Epithelial cell of proximal tubule (primary cell): ENCODE results near the gene PIK3C2A. TPM values are rescaled to one million over a fixed set of nuclear protein-coding genes. Genes with fewer than 3 reads are reported as not detected.

ENCODE experiments used
- DNase-seq: peaks from one replicate; pipeline ENCODE4 v3.0.0-alpha.2; 2011; ENCODE audit warnings: low read depth
- H3K4me3 ChIP-seq: 2 replicates; pipeline ENCODE4 v1.5.1; 2011; ENCODE audit warnings: low read depth, mild to moderate bottlenecking, low read length
- total RNA-seq: library from RNA; depleted of rRNA; stranded (reverse); fragments of >200 nt; gene quantifications from 2 replicates; pipeline ENCODE4 v1.2.3, GENCODE V29; 2015
- TF ChIP-seq, protein P1 (sequence below): conservative IDR thresholded peaks from 2 replicates; pipeline ENCODE4 v1.5.1; 2012; ENCODE audit warnings: low read depth, mild to moderate bottlenecking, low read length

Gene PIK3C2A
- total RNA-seq, 1 donor from 2014 or later: 37.5 TPM

DNA sequence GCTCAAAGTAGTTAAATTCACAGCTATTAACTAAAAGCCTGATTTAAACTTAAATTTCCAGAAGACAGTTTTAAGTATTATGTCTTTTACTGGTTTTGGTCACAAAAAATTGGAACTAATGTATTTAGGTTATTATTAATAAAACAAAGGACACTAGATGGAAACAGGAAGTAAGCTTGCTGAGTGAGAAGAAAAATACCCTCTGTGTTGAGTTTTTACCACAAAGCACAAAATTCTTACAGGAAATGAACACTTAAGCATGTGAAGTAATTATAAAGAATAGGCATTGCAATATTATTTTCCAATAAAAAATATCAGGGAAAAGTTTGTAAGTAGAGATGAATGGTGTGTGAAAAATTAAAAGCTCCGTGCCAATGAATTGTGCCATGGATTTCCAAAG lies 46.3 kb downstream of the PIK3C2A start:
- DNase-seq: no peak
- TF ChIP-seq, protein P1, sequence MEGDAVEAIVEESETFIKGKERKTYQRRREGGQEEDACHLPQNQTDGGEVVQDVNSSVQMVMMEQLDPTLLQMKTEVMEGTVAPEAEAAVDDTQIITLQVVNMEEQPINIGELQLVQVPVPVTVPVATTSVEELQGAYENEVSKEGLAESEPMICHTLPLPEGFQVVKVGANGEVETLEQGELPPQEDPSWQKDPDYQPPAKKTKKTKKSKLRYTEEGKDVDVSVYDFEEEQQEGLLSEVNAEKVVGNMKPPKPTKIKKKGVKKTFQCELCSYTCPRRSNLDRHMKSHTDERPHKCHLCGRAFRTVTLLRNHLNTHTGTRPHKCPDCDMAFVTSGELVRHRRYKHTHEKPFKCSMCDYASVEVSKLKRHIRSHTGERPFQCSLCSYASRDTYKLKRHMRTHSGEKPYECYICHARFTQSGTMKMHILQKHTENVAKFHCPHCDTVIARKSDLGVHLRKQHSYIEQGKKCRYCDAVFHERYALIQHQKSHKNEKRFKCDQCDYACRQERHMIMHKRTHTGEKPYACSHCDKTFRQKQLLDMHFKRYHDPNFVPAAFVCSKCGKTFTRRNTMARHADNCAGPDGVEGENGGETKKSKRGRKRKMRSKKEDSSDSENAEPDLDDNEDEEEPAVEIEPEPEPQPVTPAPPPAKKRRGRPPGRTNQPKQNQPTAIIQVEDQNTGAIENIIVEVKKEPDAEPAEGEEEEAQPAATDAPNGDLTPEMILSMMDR: no peak
- no peak overlapping the region for H3K4me3 ChIP-seq

DNA sequence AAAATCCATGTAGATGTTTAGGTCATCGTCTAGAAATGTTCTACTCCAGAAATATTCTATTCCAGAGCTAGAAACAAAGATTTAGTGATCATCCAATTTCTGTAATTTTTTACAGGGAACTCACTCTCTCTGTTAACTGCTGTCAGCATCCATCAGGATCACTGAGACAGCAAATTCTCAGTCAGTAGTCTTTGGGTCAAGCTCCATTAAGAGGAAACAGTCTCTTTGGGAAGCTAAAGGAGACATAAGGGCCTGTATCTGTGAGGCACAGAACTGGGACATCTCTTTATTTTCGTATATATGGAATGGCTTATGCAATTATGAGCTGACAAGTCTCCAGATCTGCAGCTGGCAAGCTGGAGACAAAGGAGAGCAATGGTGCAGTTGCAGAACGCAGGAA lies 48.3 kb downstream of the PIK3C2A start:
- DNase-seq: no peak
- H3K4me3 ChIP-seq: no peak overlapping the region
- TF ChIP-seq, protein P1: no peak

Other genes with a start within 250 kb of the PIK3C2A start
- gene PLEKHA7, start 193.6 kb downstream of the PIK3C2A start, total RNA-seq: 21.3 and 37.5 TPM in 2 replicates
- gene RPS13, start 130.3 kb downstream of the PIK3C2A start, total RNA-seq: 2,119 and 2,326 TPM in 2 replicates
- 22.0 and 31.5 TPM in 2 replicates for gene NUCB2, start 68.8 kb upstream of the PIK3C2A start, total RNA-seq
- gene NCR3LG1, start 143.8 kb upstream of the PIK3C2A start, total RNA-seq: 1.2 and 2.3 TPM in 2 replicates
- gene KCNJ11, start 180.7 kb upstream of the PIK3C2A start, total RNA-seq: 0.22 and 0.63 TPM in 2 replicates